H9 (cell line): ENCODE measurements around the gene PRKAG2. TPM values are rescaled to one million over a fixed set of nuclear protein-coding genes. Genes with fewer than 3 reads are reported as not detected.

ENCODE experiments used
- DNase-seq: peaks from one replicate; pipeline ENCODE4 v3.0.0-alpha.2; 2017
- H2AFZ ChIP-seq: one replicate; pipeline ENCODE4 v1.6.1; 2013; ENCODE audit warnings: mild to moderate bottlenecking, low read length, control low read depth, moderate library complexity
- H2AK5ac ChIP-seq: 2 replicates; pipeline ENCODE4 v1.6.1; 2013; ENCODE audit warnings: low read length, control low read depth, mixed read lengths; ENCODE audit not compliant: insufficient read length
- H2BK120ac ChIP-seq: one replicate; pipeline ENCODE4 v1.6.1; 2013; ENCODE audit warnings: low read depth, mild to moderate bottlenecking, low read length, control low read depth, inconsistent platforms; ENCODE audit not compliant: poor library complexity, severe bottlenecking
- H2BK12ac ChIP-seq: 2 replicates; pipeline ENCODE4 v1.6.1; 2013; ENCODE audit warnings: low read length, control low read depth, mixed read lengths, low read depth; ENCODE audit not compliant: insufficient read length
- H2BK15ac ChIP-seq: 2 replicates; pipeline ENCODE4 v1.6.1; 2013; ENCODE audit warnings: low read depth, low read length, control low read depth
- H2BK20ac ChIP-seq: one replicate; pipeline ENCODE4 v1.6.1; 2013; ENCODE audit warnings: low read depth, mild to moderate bottlenecking, low read length, control low read depth, inconsistent platforms; ENCODE audit not compliant: poor library complexity, severe bottlenecking
- H2BK5ac ChIP-seq: 2 replicates; pipeline ENCODE4 v1.6.1; 2013; ENCODE audit warnings: low read length, control low read depth, mixed read lengths; ENCODE audit not compliant: insufficient read length
- H3K14ac ChIP-seq: 2 replicates; pipeline ENCODE4 v1.6.1; 2013; ENCODE audit warnings: low read length, control low read depth; ENCODE audit not compliant: insufficient read depth
- H3K18ac ChIP-seq: 2 replicates; pipeline ENCODE4 v1.6.1; 2013; ENCODE audit warnings: low read depth, mild to moderate bottlenecking, mixed read lengths, low read length, control low read depth; ENCODE audit not compliant: insufficient read length
- H3K23ac ChIP-seq: 2 replicates; pipeline ENCODE4 v1.6.1; 2013; ENCODE audit warnings: low read length, control low read depth, mixed read lengths, low read depth; ENCODE audit not compliant: insufficient read length
- H3K23me2 ChIP-seq: 2 replicates; pipeline ENCODE4 v1.6.1; 2013; ENCODE audit warnings: low read depth, mild to moderate bottlenecking, mixed read lengths, low read length, control low read depth; ENCODE audit not compliant: insufficient read length, poor library complexity, severe bottlenecking
- H3K27ac ChIP-seq: 2 replicates; pipeline ENCODE4 v1.5.1; 2013; ENCODE audit warnings: low read length, control low read depth, mixed read lengths, low read depth; ENCODE audit not compliant: insufficient read length
- H3K27me3 ChIP-seq: 2 replicates; pipeline ENCODE4 v1.6.1; 2013; ENCODE audit warnings: low read length, control low read depth, inconsistent platforms; ENCODE audit not compliant: insufficient read depth
- H3K4ac ChIP-seq: 2 replicates; pipeline ENCODE4 v1.6.1; 2013; ENCODE audit warnings: low read depth, mild to moderate bottlenecking, control low read depth, inconsistent platforms, low read length, moderate library complexity
- H3K4me1 ChIP-seq: 2 replicates; pipeline ENCODE4 v1.6.1; 2013; ENCODE audit warnings: low read length, control low read depth, inconsistent platforms; ENCODE audit not compliant: insufficient read depth
- H3K4me2 ChIP-seq: 2 replicates; pipeline ENCODE4 v1.6.1; 2013; ENCODE audit warnings: low read length, control low read depth, mixed read lengths; ENCODE audit not compliant: insufficient read length, insufficient read depth
- H3K56ac ChIP-seq: 2 replicates; pipeline ENCODE4 v1.6.1; 2013; ENCODE audit warnings: low read depth, mild to moderate bottlenecking, mixed read lengths, low read length, control low read depth; ENCODE audit not compliant: insufficient read length
- H3K79me1 ChIP-seq: 2 replicates; pipeline ENCODE4 v1.6.1; 2013; ENCODE audit warnings: low read depth, mild to moderate bottlenecking, moderate library complexity, low read length, control low read depth, inconsistent platforms; ENCODE audit not compliant: insufficient read depth, poor library complexity, severe bottlenecking
- H3K79me2 ChIP-seq: 2 replicates; pipeline ENCODE4 v1.6.1; 2013; ENCODE audit warnings: low read length, control low read depth, inconsistent platforms; ENCODE audit not compliant: insufficient read depth
- H3K9ac ChIP-seq: 2 replicates; pipeline ENCODE4 v1.6.1; 2013; ENCODE audit warnings: low read length, control low read depth, mixed read lengths; ENCODE audit not compliant: insufficient read length; ENCODE audit errors: extremely low read depth
- H3K9me3 ChIP-seq: one replicate; pipeline ENCODE4 v1.6.1; 2013; ENCODE audit warnings: low read depth, low read length, inconsistent platforms; ENCODE audit not compliant: control insufficient read depth
- H3T11ph ChIP-seq: one replicate; pipeline ENCODE4 v1.6.1; 2013; ENCODE audit warnings: mild to moderate bottlenecking, low read length, control low read depth, inconsistent platforms
- H4K20me1 ChIP-seq: one replicate; pipeline ENCODE4 v1.6.1; 2013; ENCODE audit not compliant: control insufficient read depth, insufficient read length, insufficient read depth
- H4K5ac ChIP-seq: 2 replicates; pipeline ENCODE4 v1.6.1; 2013; ENCODE audit warnings: low read depth, mild to moderate bottlenecking, mixed read lengths, low read length, control low read depth; ENCODE audit not compliant: insufficient read length
- H4K8ac ChIP-seq: replicated peaks from 2 replicates; pipeline ENCODE4 v1.6.1; 2013; ENCODE audit warnings: low read length, control low read depth, mixed read lengths, low read depth; ENCODE audit not compliant: insufficient read length
- H4K91ac ChIP-seq: 2 replicates; pipeline ENCODE4 v1.6.1; 2013; ENCODE audit warnings: low read depth, mild to moderate bottlenecking, moderate library complexity, mixed read lengths, low read length, control low read depth; ENCODE audit not compliant: insufficient read length
- H3K27ac Mint-ChIP-seq, 3 experiments: 2 replicates in 2 of 3; 3 replicates in 1 of 3; pipeline ENCODE4 v1.8.0; 2020 to 2021; ENCODE audit warnings: mixed read lengths in 3 of 3, mild to moderate bottlenecking in 1 of 3, moderate library complexity in 1 of 3
- H3K27me3 Mint-ChIP-seq: 2 replicates; pipeline ENCODE4 v1.8.0; 2021; ENCODE audit warnings: low read depth, mild to moderate bottlenecking, moderate library complexity, mixed read lengths
- H3K36me3 Mint-ChIP-seq, 3 experiments: 2 replicates in 2 of 3; 3 replicates in 1 of 3; pipeline ENCODE4 v1.8.0; 2020 to 2021; ENCODE audit warnings: low read depth in 3 of 3, mixed read lengths in 3 of 3; ENCODE audit not compliant: insufficient read depth in 1 of 3
- H3K4me1 Mint-ChIP-seq, 2 experiments: 2 replicates each; pipeline ENCODE4 v1.8.0; 2020; ENCODE audit warnings: mixed read lengths in 2 of 2
- H3K4me3 Mint-ChIP-seq, 2 experiments: 2 replicates in 1 of 2; 3 replicates in 1 of 2; pipeline ENCODE4 v1.8.0; 2020 to 2021; ENCODE audit warnings: mild to moderate bottlenecking in 2 of 2, mixed read lengths in 2 of 2, moderate library complexity in 1 of 2
- H3K9me3 Mint-ChIP-seq, 2 experiments: 2 replicates in 1 of 2; 3 replicates in 1 of 2; pipeline ENCODE4 v1.8.0; 2020; ENCODE audit warnings: mild to moderate bottlenecking in 2 of 2, mixed read lengths in 2 of 2, moderate library complexity in 1 of 2
- CTCF ChIP-seq: fragments of 200-600 bp; sonication (generic); conservative IDR thresholded peaks from 3 replicates; pipeline ENCODE4 v1.8.0; 2021; ENCODE audit warnings: antibody characterized with exemption, mild to moderate bottlenecking
- WGBS: extraction: QIAGEN DNeasy Blood & Tissue Kit; methylation state at CpG from one replicate; pipeline ENCODE4 v1.1.7; 2013; ENCODE audit warnings: missing lambda C conversion rate, low lambda C conversion rate, mixed read lengths; ENCODE audit not compliant: insufficient read length; ENCODE audit errors: extremely low coverage; 5-methylcytosine and 5-hydroxymethylcytosine counted together
- total RNA-seq: library from RNA; stranded (reverse); gene quantifications from 2 replicates; pipeline ENCODE4 v1.2.1, GENCODE V29; 2021

The PRKAG2 gene
- total RNA-seq, 1 experiment from 2014 or later = 11.8 TPM

GRCh38 chr7:151565541-151565940, 311.4 kb downstream of the PRKAG2 start:
- Mint-ChIP-seq H3K27ac (no peak overlapping the region), H3K4me3 (no peak overlapping the region), H3K36me3 (peaks cover 0 to 5% (median 0%) of the 10 kb centered on the region in 3 experiments; a peak in 2 of 7 replicates), H3K9me3 (no peaks in the 10 kb centered on the region), H3K27me3 (no peaks in the 10 kb centered on the region), H3K4me1 (peaks cover 9 to 15% of the 10 kb centered on the region in 2 experiments)
- Histone ChIP-seq H4K20me1 (no peaks in the 10 kb centered on the region), H3K23me2 (no peaks in the 10 kb centered on the region), H3K56ac (no peak overlapping the region), H4K91ac (no peak overlapping the region), H3K9me3 (no peaks in the 10 kb centered on the region), H2BK12ac (no peak overlapping the region), H2AFZ (no peak overlapping the region), H3K4ac (no peak overlapping the region), H2BK120ac (no peak overlapping the region), H3K4me2 (no peak overlapping the region), H4K8ac (no peak overlapping the region), H3K27me3 (no peaks in the 10 kb centered on the region), H3K79me2 (no peaks in the 10 kb centered on the region), H4K5ac (no peak overlapping the region), H2BK20ac (no peak overlapping the region), H2AK5ac (no peak overlapping the region), H2BK5ac (no peak overlapping the region), H3K18ac (no peak overlapping the region), H3K79me1 (no peaks in the 10 kb centered on the region), H3K9ac (no peak overlapping the region), H3K4me1 (0 out of 2 replicates have a peak, but pooled peaks cover 2% of the 10 kb centered on the region), H3T11ph (no peak overlapping the region), H3K14ac (no peak overlapping the region), H3K27ac (no peak overlapping the region), H2BK15ac (no peak overlapping the region), H3K23ac (no peak overlapping the region)
- WGBS = no CpG with 5 or more reads among the region's 9 CpGs
- TF ChIP-seq CTCF = no peak
- no peak for DNase-seq
